ENCODE data around the gene OSCP1. TPM values are rescaled to one million over a fixed set of nuclear protein-coding genes. Genes with fewer than 3 reads are reported as not detected.

The OSCP1 gene
- total and polyA plus RNA-seq, 2 donors (not counting 1 experiment from before 2014, with no cell fraction given), result 6.5 to 10.7 TPM

- Histone ChIP-seq H2AFZ (ENCODE audit: low read length) (no peak overlapping the region), H3K4me3 (replicated peaks in 1 of 4; ENCODE audit: control extremely low read depth in 1 of 4, insufficient read depth in 1 of 4, low read depth in 3 of 4, low read length in 4 of 4) (no peak overlapping the region), H3K27me3 (ENCODE audit: control insufficient read depth, insufficient read depth, low read length) (no peaks in the 10 kb centered on the region), H3K36me3 (ENCODE audit: control insufficient read depth, insufficient read depth, low read length) (no peaks in the 10 kb centered on the region), H3K79me2 (ENCODE audit: control insufficient read depth, insufficient read depth, low read length) (no peaks in the 10 kb centered on the region), H3K9me3 (ENCODE audit: control insufficient read depth, insufficient read depth, low read depth, low read length) (no peaks in the 10 kb centered on the region), H3K9ac (ENCODE audit: insufficient read depth, low read length) (no peak overlapping the region), H3K27ac (ENCODE audit: insufficient read depth, low read length) (no peak overlapping the region), H3K4me1 (ENCODE audit: control insufficient read depth, extremely low read depth, insufficient read depth, low read length) (no peaks in the 10 kb centered on the region), H4K20me1 (ENCODE audit: control insufficient read depth, extremely low read depth, insufficient read depth, low read length) (no peaks in the 10 kb centered on the region), H3K4me2 (ENCODE audit: extremely low read depth, insufficient read depth, low read length) (no peak overlapping the region)
- TF ChIP-seq EZH2 (IDR thresholded peaks at IDR 0.05; ENCODE audit: low read length, missing control alignments) (no peak), CTCF (conservative IDR thresholded peaks at IDR 0.05 in 1 of 2, IDR thresholded peaks at IDR 0.05 in 1 of 2; ENCODE audit: low read depth in 1 of 2, low read length in 2 of 2) (no peak)
- DNase-seq (ENCODE audit: low read depth in 2 of 2), result no peak
These were observed 7.9 kb downstream of the OSCP1 start for GRCh38 chr1:36442337-36442736.

GRCh38 chr1:36440646-36441045 lies 9.6 kb downstream of the OSCP1 start:
- Histone ChIP-seq H4K20me1 (ENCODE audit: control insufficient read depth, extremely low read depth, insufficient read depth, low read length) (no peaks in the 10 kb centered on the region), H3K36me3 (ENCODE audit: control insufficient read depth, insufficient read depth, low read length) (no peaks in the 10 kb centered on the region), H3K27me3 (ENCODE audit: control insufficient read depth, insufficient read depth, low read length) (no peaks in the 10 kb centered on the region), H3K9me3 (ENCODE audit: control insufficient read depth, insufficient read depth, low read depth, low read length) (no peaks in the 10 kb centered on the region), H3K4me1 (ENCODE audit: control insufficient read depth, extremely low read depth, insufficient read depth, low read length) (no peaks in the 10 kb centered on the region), H3K79me2 (ENCODE audit: control insufficient read depth, insufficient read depth, low read length) (no peaks in the 10 kb centered on the region), H3K4me3 (replicated peaks in 1 of 4; ENCODE audit: control extremely low read depth in 1 of 4, insufficient read depth in 1 of 4, low read depth in 3 of 4, low read length in 4 of 4) (no peak overlapping the region), H3K27ac (ENCODE audit: insufficient read depth, low read length) (no peak overlapping the region), H3K4me2 (ENCODE audit: extremely low read depth, insufficient read depth, low read length) (no peak overlapping the region), H2AFZ (ENCODE audit: low read length) (no peak overlapping the region), H3K9ac (ENCODE audit: insufficient read depth, low read length) (no peak overlapping the region)
- no peak for TF ChIP-seq CTCF (conservative IDR thresholded peaks at IDR 0.05 in 1 of 2, IDR thresholded peaks at IDR 0.05 in 1 of 2; ENCODE audit: low read depth in 1 of 2, low read length in 2 of 2)
- TF ChIP-seq EZH2 (IDR thresholded peaks at IDR 0.05; ENCODE audit: low read length, missing control alignments), result no peak
- no peak for DNase-seq (ENCODE audit: low read depth in 2 of 2)

- Histone ChIP-seq H3K4me1 (ENCODE audit: control insufficient read depth, extremely low read depth, insufficient read depth, low read length) (no peaks in the 10 kb centered on the region), H3K9me3 (ENCODE audit: control insufficient read depth, insufficient read depth, low read depth, low read length) (no peaks in the 10 kb centered on the region), H3K27me3 (ENCODE audit: control insufficient read depth, insufficient read depth, low read length) (no peaks in the 10 kb centered on the region), H3K27ac (ENCODE audit: insufficient read depth, low read length) (no peak overlapping the region), H3K36me3 (ENCODE audit: control insufficient read depth, insufficient read depth, low read length) (no peaks in the 10 kb centered on the region), H3K9ac (ENCODE audit: insufficient read depth, low read length) (no peak overlapping the region), H3K79me2 (ENCODE audit: control insufficient read depth, insufficient read depth, low read length) (no peaks in the 10 kb centered on the region), H4K20me1 (ENCODE audit: control insufficient read depth, extremely low read depth, insufficient read depth, low read length) (no peaks in the 10 kb centered on the region), H2AFZ (ENCODE audit: low read length) (no peak overlapping the region), H3K4me2 (ENCODE audit: extremely low read depth, insufficient read depth, low read length) (no peak overlapping the region), H3K4me3 (replicated peaks in 1 of 4; ENCODE audit: control extremely low read depth in 1 of 4, insufficient read depth in 1 of 4, low read depth in 3 of 4, low read length in 4 of 4) (no peak overlapping the region)
- DNase-seq (ENCODE audit: low read depth in 2 of 2), result no peak
- TF ChIP-seq EZH2 (IDR thresholded peaks at IDR 0.05; ENCODE audit: low read length, missing control alignments) (no peak), CTCF (conservative IDR thresholded peaks at IDR 0.05 in 1 of 2, IDR thresholded peaks at IDR 0.05 in 1 of 2; ENCODE audit: low read depth in 1 of 2, low read length in 2 of 2) (no peak)
These were observed 10.2 kb downstream of the OSCP1 start for GRCh38 chr1:36440044-36440443.

All from fibroblast of lung (primary cell).